NCI-H2107 treated with DMSO at 0.1 percent for 48 hours (cell line): ENCODE data around the gene GDF2.

Source experiments
- DNase-seq: peaks from one replicate; lab custom pipeline; 2025; ENCODE audit not compliant: unreplicated experiment; lab: John Stamatoyannopoulos, UW

GDF2 gene

DNA sequence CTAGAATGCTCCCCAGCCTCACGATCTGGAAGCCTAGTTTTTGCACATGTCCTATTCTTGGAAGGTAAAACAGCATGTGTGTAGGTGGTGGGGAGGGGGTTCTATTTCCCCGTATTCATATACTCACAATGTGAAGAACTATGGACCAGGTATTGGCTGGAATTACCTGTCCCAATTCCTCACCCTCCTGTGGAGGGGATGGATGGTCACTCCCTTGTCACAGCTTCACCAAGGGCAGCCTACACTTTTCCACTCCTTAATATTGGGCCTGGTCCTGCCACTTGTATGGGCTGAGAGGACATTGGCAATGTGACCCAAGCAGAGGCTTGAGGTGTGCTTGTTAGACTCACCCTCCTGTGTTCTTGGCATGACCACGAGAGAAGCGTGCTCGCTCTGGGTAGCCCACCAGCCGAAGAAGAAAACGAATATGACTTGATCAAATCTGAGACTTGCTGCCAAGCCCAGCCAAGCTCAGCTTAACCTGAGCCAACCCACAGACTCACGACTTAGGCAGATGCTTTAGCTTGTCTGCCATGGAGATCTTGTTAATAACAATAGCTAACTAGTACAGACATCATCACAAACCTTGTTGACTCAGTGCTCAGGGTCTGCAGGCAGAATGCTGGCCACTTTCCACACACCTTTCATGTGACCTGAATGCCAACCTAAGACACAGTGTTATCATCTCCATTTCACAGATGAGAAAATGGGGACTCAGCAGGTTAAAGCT, 44.6 kb downstream of the GDF2 start:
- no peak for DNase-seq

GRCh38 chr10:47367646-47368045, 45.4 kb downstream of the GDF2 start:
- DNase-seq = no peak

- DNase-seq = no peak
These were observed 46.4 kb downstream of the GDF2 start for GRCh38 chr10:47368431-47369180.

- DNase-seq = no peak
These were observed 47.1 kb downstream of the GDF2 start for GRCh38 chr10:47369251-47369894.

DNA sequence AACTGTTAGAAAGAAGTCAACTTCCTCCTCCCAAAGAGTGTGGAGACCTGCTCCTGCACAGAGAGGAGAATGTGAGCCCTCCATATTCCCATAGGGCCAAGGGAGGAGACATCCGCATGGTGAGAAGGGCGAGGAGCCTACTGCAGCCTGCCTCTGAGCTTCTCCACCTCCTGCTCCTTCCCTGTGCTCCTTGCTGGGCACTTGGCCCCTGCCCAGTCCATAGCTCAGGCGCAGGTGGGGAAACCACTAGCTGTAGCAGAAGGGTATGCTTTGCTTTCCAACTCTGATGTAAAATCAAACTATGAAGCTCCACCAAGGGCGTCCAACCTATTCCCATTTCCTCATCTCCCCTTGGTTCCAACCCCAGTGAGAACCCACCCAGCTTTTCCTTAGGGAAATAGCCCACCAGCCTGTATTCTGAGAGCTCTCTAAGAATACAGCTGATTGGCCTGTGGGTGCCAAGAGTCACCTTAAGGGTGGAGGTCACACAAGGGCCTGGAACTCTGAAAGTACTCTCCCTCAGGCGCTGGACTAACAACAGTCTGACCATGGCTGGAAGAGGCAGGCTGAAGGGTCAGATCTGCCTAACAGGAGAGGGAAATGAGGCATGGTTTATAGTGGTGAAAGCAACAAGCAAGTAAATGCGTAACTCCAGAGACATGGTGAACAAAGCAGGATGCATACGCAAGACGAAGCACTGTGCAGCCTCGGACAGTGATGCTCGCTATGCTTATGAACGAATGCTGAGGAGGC, 47.9 kb downstream of the GDF2 start:
- DNase-seq = no peak

- DNase-seq = no peak
These were observed 48.6 kb downstream of the GDF2 start for GRCh38 chr10:47370878-47371277.

DNA sequence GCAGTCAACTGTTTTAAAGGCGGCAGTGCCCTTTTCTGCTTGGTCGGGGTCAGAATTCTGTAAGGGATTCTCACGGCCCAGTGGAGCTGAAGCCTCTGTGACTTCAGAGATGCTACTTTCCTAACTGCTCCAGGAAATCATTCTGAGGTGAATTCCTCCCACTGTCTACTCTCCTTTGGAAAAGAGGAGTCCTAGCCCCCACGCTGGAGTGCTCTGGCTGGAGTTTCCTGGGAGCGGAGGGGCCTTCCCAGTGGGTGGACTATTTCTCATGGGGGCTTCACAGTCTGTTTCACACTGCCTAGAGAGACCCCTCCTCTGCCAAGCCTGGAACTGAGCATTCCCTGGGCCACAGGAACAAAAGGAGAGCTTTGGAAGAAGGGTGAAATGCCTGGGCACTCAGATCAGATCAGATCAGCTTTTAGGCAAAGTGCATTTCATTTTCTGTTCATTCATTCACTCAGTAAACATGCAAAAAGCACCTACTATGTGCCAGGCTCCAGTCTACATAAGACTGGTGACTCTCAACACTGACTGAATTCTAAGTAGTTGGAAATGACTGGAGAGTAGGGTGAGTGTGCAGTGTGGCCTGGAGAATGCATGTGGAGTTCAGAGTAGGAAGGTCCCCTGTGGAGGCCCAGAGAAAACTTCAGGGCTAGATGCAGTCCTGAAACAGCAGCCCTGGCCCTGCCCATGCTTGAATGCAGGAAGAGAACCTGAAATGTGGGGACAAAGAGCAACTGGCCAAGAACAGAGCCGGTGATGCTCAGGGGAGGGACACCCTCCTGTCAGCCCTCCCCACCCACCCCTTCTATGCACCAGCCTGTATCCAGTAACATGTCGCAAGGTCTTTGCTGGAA, 49.6 kb downstream of the GDF2 start:
- DNase-seq = no peak

- no peak for DNase-seq
These were observed 50.5 kb downstream of the GDF2 start for GRCh38 chr10:47372726-47373125.

GRCh38 chr10:47374611-47375536, 52.6 kb downstream of the GDF2 start:
- no peak for DNase-seq

- no peak for DNase-seq
These were observed 54.4 kb downstream of the GDF2 start for GRCh38 chr10:47376522-47377220.
